ENCODE data around the gene BBS10.

The BBS10 gene

GRCh38 chr12:76303365-76303764, 44.9 kb downstream of the BBS10 start:
- H3K36me3 ChIP-seq (ENCODE audit: control insufficient read depth, low read depth, low read length), result no peaks in the 10 kb centered on the region
- H3K4me1 ChIP-seq (ENCODE audit: control insufficient read depth, low read depth, low read length), result peaks cover 4% of the 10 kb centered on the region
- H3K27ac ChIP-seq (ENCODE audit: low read length), result no peak overlapping the region
- H3K27me3 ChIP-seq (ENCODE audit: control insufficient read depth, insufficient read depth, low read length), result no peaks in the 10 kb centered on the region
- no peak overlapping the region for H3K9ac ChIP-seq (ENCODE audit: low read length)
- H3K4me3 ChIP-seq (ENCODE audit: low read length), result no peak overlapping the region
- no peaks in the 10 kb centered on the region for H3K9me3 ChIP-seq (ENCODE audit: control insufficient read depth, low read depth, low read length)

DNA sequence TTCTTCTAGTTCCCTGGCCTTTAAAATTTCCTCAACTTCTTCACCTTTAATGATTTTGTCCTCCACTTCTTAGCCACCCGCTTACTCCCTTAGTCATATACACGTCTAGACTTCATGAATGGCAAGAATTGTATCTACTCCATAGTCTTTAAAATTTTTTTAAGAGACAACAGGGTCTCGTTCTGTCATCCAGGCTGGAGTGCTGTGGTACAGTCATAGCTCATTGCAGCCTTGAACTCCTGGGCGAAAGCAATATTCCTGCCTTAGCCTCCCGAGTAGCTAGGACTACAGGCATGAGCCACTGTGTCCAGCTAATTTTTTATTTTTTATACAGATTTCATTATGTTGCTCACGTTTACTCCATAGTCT, 47.9 kb downstream of the BBS10 start:
- H3K36me3 ChIP-seq (ENCODE audit: control insufficient read depth, low read depth, low read length), result no peaks in the 10 kb centered on the region
- H3K4me3 ChIP-seq (ENCODE audit: low read length), result no peak overlapping the region
- no peak overlapping the region for H3K27ac ChIP-seq (ENCODE audit: low read length)
- H3K9me3 ChIP-seq (ENCODE audit: control insufficient read depth, low read depth, low read length), result no peaks in the 10 kb centered on the region
- no peak overlapping the region for H3K9ac ChIP-seq (ENCODE audit: low read length)
- H3K27me3 ChIP-seq (ENCODE audit: control insufficient read depth, insufficient read depth, low read length), result no peaks in the 10 kb centered on the region
- H3K4me1 ChIP-seq (ENCODE audit: control insufficient read depth, low read depth, low read length), result peaks cover 4% of the 10 kb centered on the region

DNA sequence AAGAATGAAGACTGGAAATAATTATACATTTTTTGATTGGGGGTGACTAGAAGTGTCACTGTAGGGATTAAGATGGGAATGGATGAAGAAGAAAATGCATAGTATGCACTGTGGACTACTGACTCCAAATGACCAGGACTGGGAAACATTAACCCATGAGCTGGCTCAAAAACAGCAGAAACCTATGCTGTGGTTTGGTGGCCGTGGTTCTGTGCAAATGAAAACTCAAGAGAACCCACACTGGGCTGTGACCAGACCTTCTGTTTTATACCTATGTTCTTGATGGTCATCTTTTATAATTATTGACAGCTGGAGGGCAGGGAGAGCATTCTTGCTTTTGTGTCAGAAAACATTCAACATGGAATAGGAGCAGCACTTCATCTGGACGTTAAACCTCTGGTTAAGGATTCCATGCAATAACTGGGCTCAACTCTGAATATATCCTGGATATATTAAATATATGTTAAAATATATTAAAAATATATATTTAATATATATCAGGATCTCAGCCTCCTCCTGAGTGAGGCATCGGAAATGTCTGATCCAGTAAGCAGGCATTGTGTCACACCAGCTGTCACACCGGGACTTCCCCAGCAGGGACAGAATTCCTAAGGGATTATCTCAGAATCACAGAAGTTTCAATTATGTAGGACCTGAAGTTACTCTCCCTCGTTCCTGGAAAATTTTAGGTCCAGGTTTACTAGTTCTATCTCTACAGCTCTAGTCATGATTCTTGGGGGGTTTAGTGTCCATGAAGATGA, 48.5 kb downstream of the BBS10 start:
- Histone ChIP-seq H3K9ac (ENCODE audit: low read length) (no peak overlapping the region), H3K36me3 (ENCODE audit: control insufficient read depth, low read depth, low read length) (no peaks in the 10 kb centered on the region), H3K27ac (ENCODE audit: low read length) (no peak overlapping the region), H3K4me1 (ENCODE audit: control insufficient read depth, low read depth, low read length) (peaks cover 4% of the 10 kb centered on the region), H3K4me3 (ENCODE audit: low read length) (no peak overlapping the region), H3K27me3 (ENCODE audit: control insufficient read depth, insufficient read depth, low read length) (no peaks in the 10 kb centered on the region), H3K9me3 (ENCODE audit: control insufficient read depth, low read depth, low read length) (no peaks in the 10 kb centered on the region)

All from iPS-18a (cell line).